NCI-H1436 (cell line): ENCODE data around the gene LMOD1.
"Not testable (repeated sequence)": the region's sequence is repeated elsewhere in the genome, so short reads cannot be mapped to it uniquely, and the experiment has no call there.

Source experiments
- DNase-seq: peaks from one replicate; lab custom pipeline; 2025; lab: John Stamatoyannopoulos, UW

The LMOD1 gene

GRCh38 chr1:201861448-201861847, 84.9 kb downstream of the LMOD1 start:
- DNase-seq: no peak

- no peak for DNase-seq
Observed at GRCh38 chr1:201859424-201859823, 86.9 kb downstream of the LMOD1 start.

GRCh38 chr1:201856722-201857121, 89.6 kb downstream of the LMOD1 start:
- DNase-seq: not testable (repeated sequence)

GRCh38 chr1:201851949-201852348, 94.4 kb downstream of the LMOD1 start:
- no peak for DNase-seq

GRCh38 chr1:201850053-201850397, 96.3 kb downstream of the LMOD1 start:
- no peak for DNase-seq

- no peak for DNase-seq
Observed at GRCh38 chr1:201849372-201850052, 96.8 kb downstream of the LMOD1 start.

- no peak for DNase-seq
Observed at GRCh38 chr1:201848230-201848629, 98.1 kb downstream of the LMOD1 start.

GRCh38 chr1:201847150-201847549, 99.2 kb downstream of the LMOD1 start:
- DNase-seq: no peak
